Epithelial cell of umbilical artery (primary cell): ENCODE measurements around the gene NUDT9. TPM values are rescaled to one million over a fixed set of nuclear protein-coding genes. Genes with fewer than 3 reads are reported as not detected.

Experiments used
- total RNA-seq: library from RNA; depleted of rRNA; stranded (reverse); fragments of >200 nt; gene quantifications from 2 replicates; pipeline ENCODE4 v1.2.3, GENCODE V29; 2014

The NUDT9 gene
- 25.7 and 27.8 TPM in 2 replicates for total RNA-seq

GRCh38 chr4:87422104-87423052 lies at the start of gene NUDT9:
Gene NUDT9 (plus strand): TSS chr4:87422573. CDS start chr4:87422906, 333 bp downstream.

GRCh38 chr4:87390891-87391575 lies 31.3 kb upstream of the NUDT9 start, which contains the start of gene HSD17B11:
Gene HSD17B11 (minus strand): TSS chr4:87391188. CDS start chr4:87391070, 118 bp downstream.

Other genes starting within 250 kb of the NUDT9 start
- 11.0 and 14.4 TPM in 2 replicates for gene KLHL8, start 202.0 kb upstream of the NUDT9 start, total RNA-seq
- not detected in 2 replicates for gene HSD17B13, start 99.7 kb upstream of the NUDT9 start, total RNA-seq
- 28.3 and 35.6 TPM in 2 replicates for gene HSD17B11, start 31.4 kb upstream of the NUDT9 start, total RNA-seq
- 0.15 and 0.32 TPM in 2 replicates for gene SPARCL1, start 106.8 kb downstream of the NUDT9 start, total RNA-seq
- gene DSPP, start 186.0 kb downstream of the NUDT9 start, total RNA-seq = not detected in 2 replicates
- not detected in 2 replicates for gene DMP1, start 227.7 kb downstream of the NUDT9 start, total RNA-seq